Tibial nerve (tissue), 4 donors: ENCODE measurements around the gene PAQR7.

Source experiments
- EP300 ChIP-seq, 2 donors: sonication (generic); formaldehyde crosslinking; IDR thresholded peaks; one replicate each; pipeline ENCODE4 v1.6.1; 2017; ENCODE audit warnings: antibody characterized with exemption in 2 of 2, mild to moderate bottlenecking in 1 of 2
- POLR2A ChIP-seq, 2 donors: fragments of 450-650 bp; IDR thresholded peaks; one replicate each; pipeline ENCODE4 v1.6.1; 2017; ENCODE audit warnings: antibody characterized with exemption in 2 of 2, mild to moderate bottlenecking in 2 of 2, moderate library complexity in 2 of 2
- TF ChIP-seq, protein P1 (sequence below), 5 experiments: fragments of 200-600 bp in 3 of 5; fragments of 450-650 bp in 2 of 5; sonication (generic) in 3 of 5; IDR thresholded peaks; one replicate each; pipeline ENCODE4 v1.5.1; 2016 to 2019; ENCODE audit warnings: antibody characterized with exemption in 5 of 5, mild to moderate bottlenecking in 3 of 5, moderate library complexity in 2 of 5

DNA sequence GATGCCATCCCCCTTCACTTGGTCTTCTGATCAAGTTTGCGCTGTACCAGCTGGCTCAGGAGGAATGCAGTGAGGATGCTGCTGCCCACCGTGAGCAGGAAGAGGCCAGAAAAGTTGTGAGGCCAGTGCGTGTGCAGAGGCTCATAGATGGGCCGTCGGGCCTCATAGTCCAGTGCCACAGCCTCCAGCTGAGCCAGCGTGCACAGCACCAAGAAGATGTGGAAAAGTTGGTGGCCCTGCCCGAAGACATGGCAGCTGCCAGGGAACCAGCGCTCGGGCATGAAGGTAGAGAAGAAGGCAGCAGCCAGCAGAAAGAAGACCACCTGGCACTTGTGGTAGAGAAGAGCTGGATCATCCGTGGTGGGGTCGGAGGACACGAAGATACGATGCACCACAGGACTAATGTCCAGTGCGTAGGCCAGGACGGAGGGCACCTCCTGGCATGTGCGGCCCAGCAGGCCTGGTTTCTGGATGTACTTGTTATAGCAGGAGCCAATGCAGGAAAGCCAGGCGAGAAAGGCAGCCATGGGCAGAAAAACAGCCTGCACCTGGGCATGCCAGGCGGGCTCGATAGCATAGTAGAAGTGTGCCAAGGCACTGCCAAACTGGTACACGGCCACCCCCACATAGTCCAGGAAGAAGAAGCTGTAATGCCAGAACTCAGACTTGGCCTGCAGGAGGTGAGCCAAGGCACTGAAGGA is 12.6 kb downstream of the PAQR7 start:
- TF ChIP-seq, protein P1, sequence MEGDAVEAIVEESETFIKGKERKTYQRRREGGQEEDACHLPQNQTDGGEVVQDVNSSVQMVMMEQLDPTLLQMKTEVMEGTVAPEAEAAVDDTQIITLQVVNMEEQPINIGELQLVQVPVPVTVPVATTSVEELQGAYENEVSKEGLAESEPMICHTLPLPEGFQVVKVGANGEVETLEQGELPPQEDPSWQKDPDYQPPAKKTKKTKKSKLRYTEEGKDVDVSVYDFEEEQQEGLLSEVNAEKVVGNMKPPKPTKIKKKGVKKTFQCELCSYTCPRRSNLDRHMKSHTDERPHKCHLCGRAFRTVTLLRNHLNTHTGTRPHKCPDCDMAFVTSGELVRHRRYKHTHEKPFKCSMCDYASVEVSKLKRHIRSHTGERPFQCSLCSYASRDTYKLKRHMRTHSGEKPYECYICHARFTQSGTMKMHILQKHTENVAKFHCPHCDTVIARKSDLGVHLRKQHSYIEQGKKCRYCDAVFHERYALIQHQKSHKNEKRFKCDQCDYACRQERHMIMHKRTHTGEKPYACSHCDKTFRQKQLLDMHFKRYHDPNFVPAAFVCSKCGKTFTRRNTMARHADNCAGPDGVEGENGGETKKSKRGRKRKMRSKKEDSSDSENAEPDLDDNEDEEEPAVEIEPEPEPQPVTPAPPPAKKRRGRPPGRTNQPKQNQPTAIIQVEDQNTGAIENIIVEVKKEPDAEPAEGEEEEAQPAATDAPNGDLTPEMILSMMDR (IDR thresholded peaks at IDR 0.05), result no peak
- TF ChIP-seq EP300 (IDR thresholded peaks at IDR 0.05) (no peak), POLR2A (IDR thresholded peaks at IDR 0.05) (no peak)
